ENCODE data around the gene C1QTNF4.
"Not testable (repeated sequence)": the region's sequence is repeated elsewhere in the genome, so short reads cannot be mapped to it uniquely, and the experiment has no call there.

The C1QTNF4 gene

GRCh38 chr11:47593934-47594855 is at the start of gene C1QTNF4:
C1QTNF4 (minus strand) TSS chr11:47594411; CDS start chr11:47590810, 3,601 bp downstream.
- DNase-seq (ENCODE audit: low read depth): no peak

GRCh38 chr11:47642099-47642855 is 48.1 kb upstream of the C1QTNF4 start, which contains the start of gene MTCH2:
MTCH2 (minus strand) TSS chr11:47642559; CDS start chr11:47642465, 94 bp downstream.
- peak; percentile 96 for DNase-seq (ENCODE audit: low read depth)

GRCh38 chr11:47641600-47642098 is 47.4 kb upstream of the C1QTNF4 start:
- DNase-seq (ENCODE audit: low read depth): no peak

GRCh38 chr11:47640506-47640905 is 46.3 kb upstream of the C1QTNF4 start:
- not testable (repeated sequence) for DNase-seq (ENCODE audit: low read depth)

GRCh38 chr11:47636331-47636730 is 42.1 kb upstream of the C1QTNF4 start:
- not testable (repeated sequence) for DNase-seq (ENCODE audit: low read depth)

- DNase-seq (ENCODE audit: low read depth): peak; percentile 15
Measured at GRCh38 chr11:47631473-47631872, 37.3 kb upstream of the C1QTNF4 start.

GRCh38 chr11:47628026-47628425 is 33.8 kb upstream of the C1QTNF4 start:
- peak; percentile 87 for DNase-seq (ENCODE audit: low read depth)

- no peak for DNase-seq (ENCODE audit: low read depth)
Measured at GRCh38 chr11:47626234-47626633, 32.0 kb upstream of the C1QTNF4 start.

- no peak for DNase-seq (ENCODE audit: low read depth)
Measured at GRCh38 chr11:47620836-47621378, 26.7 kb upstream of the C1QTNF4 start.

GRCh38 chr11:47617417-47617809 is 23.2 kb upstream of the C1QTNF4 start:
- DNase-seq (ENCODE audit: low read depth): peak; percentile 80

- peak; percentile 85 for DNase-seq (ENCODE audit: low read depth)
Measured at GRCh38 chr11:47616726-47617416, 22.7 kb upstream of the C1QTNF4 start.

- DNase-seq (ENCODE audit: low read depth): no peak
Measured at GRCh38 chr11:47615249-47615648, 21.0 kb upstream of the C1QTNF4 start.

GRCh38 chr11:47611348-47611794 is 17.2 kb upstream of the C1QTNF4 start:
- DNase-seq (ENCODE audit: low read depth): no peak

GRCh38 chr11:47609675-47610074 is 15.5 kb upstream of the C1QTNF4 start:
- no peak for DNase-seq (ENCODE audit: low read depth)

GRCh38 chr11:47607380-47607779 is 13.2 kb upstream of the C1QTNF4 start:
- DNase-seq (ENCODE audit: low read depth): peak; percentile 96

GRCh38 chr11:47606731-47607130 is 12.5 kb upstream of the C1QTNF4 start:
- peak; percentile 48 for DNase-seq (ENCODE audit: low read depth)

GRCh38 chr11:47605921-47606320 is 11.7 kb upstream of the C1QTNF4 start:
- DNase-seq (ENCODE audit: low read depth): no peak

- DNase-seq (ENCODE audit: low read depth): no peak
Measured at GRCh38 chr11:47603295-47603694, 9.1 kb upstream of the C1QTNF4 start.

- DNase-seq (ENCODE audit: low read depth): no peak
Measured at GRCh38 chr11:47599902-47600301, 5.7 kb upstream of the C1QTNF4 start.

- DNase-seq (ENCODE audit: low read depth): no peak
Measured at GRCh38 chr11:47595967-47596366, 1.8 kb upstream of the C1QTNF4 start.

- DNase-seq (ENCODE audit: low read depth): no peak
Measured at GRCh38 chr11:47595029-47595428, 818 bp upstream of the C1QTNF4 start.

- DNase-seq (ENCODE audit: low read depth): no peak
Measured at GRCh38 chr11:47593492-47593933, 698 bp downstream of the C1QTNF4 start.

Data from amniotic epithelial cell (primary cell).